Ureter (tissue), 1 donor: ENCODE measurements around the gene VMA21. TPM values are rescaled to one million over a fixed set of nuclear protein-coding genes. Genes with fewer than 3 reads are reported as not detected.

Experiments used
- DNase-seq: peaks from one replicate; pipeline ENCODE4 v3.0.0-alpha.2; 2020; ENCODE audit warnings: low spot score
- total RNA-seq: library from RNA; stranded (reverse); gene quantifications from one replicate; pipeline ENCODE4 v1.2.4, GENCODE V29; 2023
- donor health status: DM: yes; HTN: yes; CAD: no.

The VMA21 gene, protein sequence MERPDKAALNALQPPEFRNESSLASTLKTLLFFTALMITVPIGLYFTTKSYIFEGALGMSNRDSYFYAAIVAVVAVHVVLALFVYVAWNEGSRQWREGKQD
- total RNA-seq, result 35.1 TPM

DNA sequence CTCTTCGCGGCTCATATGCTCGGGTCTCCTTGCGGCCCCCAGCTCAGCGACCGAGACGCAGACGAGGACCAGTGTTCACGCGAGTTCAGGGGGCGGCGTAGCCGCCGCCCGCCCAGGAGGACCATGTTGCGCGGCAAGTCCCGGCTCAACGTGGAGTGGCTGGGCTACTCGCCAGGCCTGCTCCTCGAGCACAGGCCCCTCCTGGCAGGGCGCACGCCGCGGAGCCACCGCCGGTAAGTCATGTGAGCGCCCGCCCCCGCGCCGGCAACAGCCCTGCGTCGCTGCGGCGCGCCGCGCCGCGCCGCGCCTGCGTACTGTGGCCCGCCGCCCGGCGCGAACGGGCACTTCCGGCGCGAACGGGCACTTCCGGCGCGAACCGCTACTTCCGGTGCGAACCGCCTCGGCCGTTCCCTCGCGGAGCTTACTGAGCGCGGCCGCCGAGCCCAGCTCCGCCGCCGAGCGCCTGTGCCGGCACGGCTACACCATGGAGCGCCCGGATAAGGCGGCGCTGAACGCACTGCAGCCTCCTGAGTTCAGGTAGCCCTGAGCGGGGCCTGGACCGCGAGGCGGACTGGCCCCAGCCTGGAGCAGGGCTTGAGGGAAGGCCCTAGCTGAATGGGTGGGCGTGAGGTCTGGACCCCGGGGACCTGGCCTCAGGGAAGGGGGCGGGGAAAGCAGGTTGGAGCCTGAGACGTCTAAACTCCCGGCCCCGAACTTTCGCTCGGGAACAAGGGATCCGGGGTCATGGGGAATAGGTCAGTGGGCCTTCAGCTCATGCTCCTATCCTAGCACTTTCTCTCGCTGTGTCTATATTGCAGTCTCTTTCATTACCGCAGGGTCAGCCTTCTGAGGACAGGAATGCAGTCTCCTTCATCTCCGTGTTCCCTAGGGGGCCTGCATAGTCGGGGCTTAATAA, at the start of gene VMA21:
Gene VMA21 (plus strand): TSS at position 382 of the 916 bp plus-strand sequence. CDS start 103 bp downstream, at position 485.
- DNase-seq, result peak; percentile 89

DNA sequence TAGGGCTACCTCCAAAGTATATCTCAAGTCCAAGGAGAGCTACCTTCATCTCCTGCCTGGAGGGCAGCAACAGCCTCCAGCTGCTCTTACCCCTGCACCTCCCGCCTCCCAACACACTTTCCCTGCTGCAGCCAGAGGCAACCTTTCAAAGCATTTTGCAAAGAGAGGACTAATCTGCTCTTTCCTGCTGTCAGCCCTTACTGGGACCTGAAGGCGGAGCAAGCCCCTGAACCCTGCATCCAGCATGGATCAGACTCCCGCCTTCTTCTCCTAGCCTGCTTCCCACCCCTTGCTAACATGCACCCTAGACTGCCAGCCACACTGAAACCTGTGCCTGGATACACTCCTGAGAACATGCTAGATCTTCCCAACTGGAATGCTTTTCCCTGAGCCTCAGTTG, 37.7 kb upstream of the VMA21 start:
- DNase-seq, result no peak

DNA sequence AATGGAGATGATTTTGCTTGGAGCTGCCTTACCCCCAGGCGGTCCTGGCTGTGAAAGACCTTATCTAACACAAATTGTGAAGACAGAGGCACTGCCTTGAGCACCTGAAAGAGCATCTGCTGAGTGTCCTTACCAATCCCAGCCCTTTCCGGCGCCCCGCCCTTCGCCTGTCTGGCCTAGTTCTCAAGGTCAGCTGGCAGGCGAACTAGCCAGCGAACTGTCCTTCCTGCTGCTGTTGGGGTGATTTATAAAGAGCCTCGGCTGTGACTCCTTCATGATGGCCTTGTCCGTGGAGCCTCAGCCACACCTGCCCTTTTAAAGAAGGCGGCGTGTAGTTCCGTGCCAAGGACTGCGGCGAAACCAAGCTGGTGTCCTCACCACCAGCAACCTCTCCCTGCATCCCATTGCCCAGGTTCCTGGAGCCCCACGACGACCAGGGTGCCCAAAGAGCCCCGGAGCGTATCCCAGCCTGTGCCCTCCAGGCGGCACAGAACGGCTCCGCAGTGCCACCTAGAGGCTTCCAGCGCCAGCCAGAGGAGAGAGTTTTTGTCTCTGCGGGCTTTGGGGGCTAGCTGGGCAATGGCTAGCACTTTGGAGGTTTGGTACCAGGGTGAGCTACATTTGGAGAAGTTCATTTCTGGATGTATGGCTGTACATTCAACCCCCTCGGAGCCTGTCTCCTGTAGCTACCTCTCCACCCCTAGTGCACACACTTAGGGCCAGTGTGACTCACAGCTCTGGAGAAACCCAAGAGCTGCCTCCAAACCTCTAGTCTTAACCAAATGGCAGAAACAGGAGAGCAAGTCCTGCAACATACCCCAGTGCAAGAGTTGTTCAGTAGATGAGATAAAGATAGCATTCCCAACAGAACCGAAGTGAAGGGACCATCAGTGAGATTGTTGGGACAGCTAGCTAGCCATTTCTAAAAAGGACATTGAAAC, 36.8 kb upstream of the VMA21 start:
- no peak for DNase-seq

DNA sequence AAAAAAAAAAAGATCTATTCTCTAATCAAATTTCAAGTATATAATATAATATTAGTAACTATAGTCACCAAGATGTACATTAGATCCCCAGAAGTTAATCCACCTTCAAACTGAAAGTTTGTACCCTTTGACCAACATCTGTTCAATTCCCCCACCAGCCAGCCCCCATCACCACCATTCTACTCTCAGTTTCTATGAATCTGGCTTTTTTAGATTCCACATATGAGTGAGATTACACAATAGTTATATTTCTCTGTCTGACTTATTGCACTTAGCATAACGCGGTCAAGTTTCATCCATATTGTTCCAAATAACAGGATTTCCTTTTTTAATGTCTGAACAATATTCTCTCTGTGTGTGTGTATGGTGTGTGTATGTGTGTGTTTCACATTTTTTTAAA, 33.7 kb upstream of the VMA21 start:
- DNase-seq, result no peak

DNA sequence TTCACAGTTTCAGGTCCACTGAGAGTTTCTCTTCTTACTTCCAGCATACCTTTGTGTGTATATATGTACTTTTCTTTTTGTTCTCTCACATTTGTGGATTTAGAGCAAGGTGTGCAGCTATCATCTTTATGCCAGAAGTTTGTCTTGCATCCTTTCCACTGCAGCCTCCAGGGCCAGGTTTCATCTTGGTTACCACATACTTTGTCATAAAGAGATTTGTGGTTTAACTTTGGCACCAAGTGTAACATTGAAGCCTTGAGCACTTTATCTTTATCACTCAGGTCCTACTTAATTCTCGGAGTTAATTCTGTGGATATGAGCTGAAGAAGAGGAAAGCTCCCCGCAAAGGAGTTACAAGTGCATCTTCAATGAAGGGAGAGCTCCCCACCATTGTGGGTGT, 31.4 kb upstream of the VMA21 start:
- DNase-seq, result no peak

DNA sequence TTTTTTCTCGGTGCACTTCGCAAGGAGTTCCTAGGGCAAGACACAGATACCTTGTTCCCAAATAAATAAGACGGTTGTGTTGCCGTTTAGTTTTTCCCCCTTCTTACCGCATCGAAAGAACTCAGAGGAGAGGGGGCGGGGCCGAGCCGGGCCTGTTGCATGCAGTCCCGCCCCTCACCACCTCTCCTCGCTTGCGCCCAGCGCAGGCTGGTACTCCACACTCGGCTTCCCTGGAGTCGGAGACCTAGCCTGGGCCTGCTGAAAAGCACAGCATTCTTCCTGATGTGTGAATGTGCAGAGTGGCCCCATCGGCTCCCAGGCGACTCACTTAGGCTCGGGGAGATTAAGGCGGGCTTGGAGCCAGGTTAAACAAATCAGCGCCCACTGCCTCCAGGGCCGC, 26.1 kb upstream of the VMA21 start:
- no peak for DNase-seq

DNA sequence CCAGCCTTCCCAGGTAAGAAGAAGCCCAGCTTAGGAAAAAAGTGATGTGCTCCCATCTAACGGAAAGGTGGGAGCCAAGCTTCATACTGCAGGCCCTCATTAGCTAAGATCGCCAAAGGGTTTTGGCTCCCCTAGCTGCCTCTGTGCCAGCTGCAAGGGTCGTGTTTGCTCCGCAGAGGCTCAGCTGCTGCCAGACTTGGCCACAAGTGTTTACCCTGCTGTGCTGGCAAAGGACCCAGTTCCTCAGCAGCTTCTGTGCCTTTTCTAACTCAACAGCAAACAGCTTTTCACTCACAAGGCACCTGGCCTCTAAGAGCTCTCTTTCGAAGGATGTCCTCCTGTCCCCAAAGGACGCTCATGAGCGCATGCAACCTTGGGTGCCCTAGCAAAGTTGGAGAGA, 12.2 kb upstream of the VMA21 start:
- no peak for DNase-seq

DNA sequence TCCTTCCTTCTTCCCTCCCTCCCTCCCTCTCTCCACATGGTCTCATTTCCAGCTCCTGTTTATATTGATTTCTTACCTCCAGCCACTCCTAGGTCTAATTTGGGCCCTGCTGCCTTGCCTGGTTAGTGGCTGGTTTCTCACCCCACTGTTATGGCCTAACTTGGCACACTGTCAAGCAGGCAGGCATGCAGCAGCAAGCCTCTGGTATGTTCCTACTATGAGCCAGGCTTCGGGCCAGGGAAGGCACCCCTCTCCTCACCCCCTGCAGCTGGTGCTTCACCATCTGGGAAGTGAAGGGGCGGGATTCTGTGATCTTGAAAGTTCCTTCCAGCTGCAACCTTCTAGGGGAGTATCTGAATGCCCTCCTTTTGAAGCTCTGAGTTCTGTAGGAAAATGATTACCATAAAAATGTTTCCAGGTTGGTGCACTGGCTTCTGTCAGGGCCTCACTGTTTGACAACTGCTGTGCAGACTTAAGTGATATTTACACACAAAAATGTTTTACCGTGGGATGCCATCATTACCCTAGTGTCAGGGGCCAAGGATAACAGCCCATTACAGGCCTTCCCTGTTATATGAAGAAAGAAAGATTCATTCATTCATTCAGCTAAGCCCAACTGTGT, 10.1 kb upstream of the VMA21 start:
- DNase-seq, result no peak

DNA sequence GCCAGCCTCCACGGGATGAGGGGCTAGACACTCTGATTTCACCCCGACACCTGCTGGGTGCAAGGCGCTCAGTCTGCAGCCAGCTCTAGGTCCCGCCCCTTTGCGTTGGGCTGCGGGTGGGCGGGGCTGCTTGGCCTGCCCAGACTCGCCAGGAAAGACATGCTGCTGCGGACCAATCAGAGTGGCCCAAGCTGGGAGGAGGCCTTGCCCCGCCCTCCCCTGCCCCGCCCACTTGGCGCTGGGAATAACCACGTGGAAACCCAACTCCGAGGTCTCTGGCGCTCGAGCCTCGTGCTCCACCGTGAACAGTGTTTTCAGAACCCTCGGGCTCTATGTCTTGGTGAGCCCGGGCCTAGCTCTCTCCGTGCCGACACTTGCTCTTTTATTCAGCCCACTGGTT, 5.3 kb upstream of the VMA21 start:
- DNase-seq, result no peak

DNA sequence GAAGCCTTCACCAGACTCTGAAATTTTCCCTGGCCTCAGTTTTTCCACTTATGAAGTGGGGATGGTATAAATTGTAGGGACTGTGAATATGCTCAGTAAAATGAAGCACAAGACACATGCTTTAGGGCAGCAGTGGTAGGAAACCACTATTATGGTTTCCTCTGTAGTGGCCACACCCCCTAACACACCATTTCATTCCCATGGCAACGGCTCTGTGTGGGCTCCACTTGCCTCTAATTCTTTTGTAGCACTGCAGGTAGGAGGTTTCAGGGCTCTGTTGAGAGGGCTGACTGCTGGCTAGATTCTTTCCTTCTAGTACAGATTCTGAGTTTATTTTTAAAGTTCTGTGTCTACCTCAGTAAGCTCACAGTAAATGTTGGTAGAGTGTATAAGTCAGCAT, 3.5 kb upstream of the VMA21 start:
- DNase-seq, result no peak

DNA sequence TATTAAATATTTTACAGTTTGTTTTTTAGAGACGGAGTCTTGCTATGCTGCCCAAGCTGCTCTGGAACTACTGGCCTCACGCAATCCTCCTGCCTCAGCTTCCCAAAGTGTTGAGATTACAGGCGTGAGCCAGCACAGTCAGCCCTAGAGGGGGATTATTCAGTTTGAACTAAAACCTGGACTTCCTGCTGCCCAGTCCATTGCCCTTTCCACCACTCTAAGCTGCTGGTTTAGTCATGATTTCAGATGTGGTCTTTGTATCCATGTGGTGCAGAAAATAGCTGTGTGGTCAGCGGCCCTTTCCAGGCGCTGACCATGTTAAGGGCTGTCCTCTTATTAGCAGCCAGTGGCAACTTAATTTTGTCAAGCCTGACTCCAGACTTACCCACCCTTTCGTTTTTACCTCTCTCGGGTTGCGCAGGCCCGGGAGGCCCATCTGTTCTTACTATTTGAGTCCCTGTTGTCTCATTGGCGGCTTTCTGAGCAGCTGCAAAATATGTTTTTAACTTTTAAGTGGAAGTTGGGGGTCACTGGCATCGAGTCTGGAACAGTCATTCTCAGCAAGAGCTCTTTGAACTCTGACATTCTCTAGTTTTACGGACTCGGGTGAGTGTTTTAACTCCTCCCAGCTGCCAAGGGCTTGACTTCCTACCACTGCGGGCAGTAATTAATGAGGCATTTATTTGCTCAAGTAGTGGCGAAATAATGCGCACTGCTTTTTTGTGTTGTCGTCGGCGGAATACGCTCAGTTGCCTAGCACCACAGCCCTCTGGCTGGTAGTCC, 773 bp upstream of the VMA21 start:
- DNase-seq, result peak; percentile 49

DNA sequence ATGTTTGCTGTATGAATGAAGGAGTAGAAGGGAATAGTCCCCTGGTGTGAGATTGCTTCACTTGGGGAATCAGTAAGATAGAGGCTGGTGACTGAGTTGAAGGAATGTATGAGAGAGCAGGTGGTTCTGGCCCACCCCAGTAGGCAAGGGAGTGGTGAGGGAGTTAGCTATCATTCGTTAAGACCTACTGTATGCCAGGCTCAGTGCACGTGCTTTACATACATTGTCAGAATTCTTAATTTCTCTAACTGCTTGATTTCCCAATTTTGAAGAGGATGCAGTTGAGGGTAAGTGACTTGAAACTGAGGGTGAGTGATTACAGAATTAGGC, 700 bp downstream of the VMA21 start:
- DNase-seq, result no peak

DNA sequence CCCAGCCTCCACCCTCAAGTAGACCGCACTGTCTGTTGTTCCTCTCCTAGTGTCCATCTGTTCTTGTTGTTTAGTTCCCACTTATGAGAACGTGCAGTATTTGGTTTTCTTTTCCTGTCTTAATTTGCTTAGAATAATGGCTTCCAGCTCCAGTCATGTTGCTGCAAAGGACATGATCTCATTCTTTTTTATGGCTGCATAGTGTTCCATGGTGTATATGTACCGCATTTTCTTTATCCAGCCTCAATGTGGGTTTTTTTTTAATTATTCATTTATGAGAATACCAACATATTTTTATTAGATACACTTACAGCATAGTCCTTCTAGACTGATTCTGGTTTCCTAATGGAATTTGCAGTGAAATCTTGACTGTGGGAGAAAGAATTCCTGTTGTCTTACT, 1.3 kb downstream of the VMA21 start:
- no peak for DNase-seq

DNA sequence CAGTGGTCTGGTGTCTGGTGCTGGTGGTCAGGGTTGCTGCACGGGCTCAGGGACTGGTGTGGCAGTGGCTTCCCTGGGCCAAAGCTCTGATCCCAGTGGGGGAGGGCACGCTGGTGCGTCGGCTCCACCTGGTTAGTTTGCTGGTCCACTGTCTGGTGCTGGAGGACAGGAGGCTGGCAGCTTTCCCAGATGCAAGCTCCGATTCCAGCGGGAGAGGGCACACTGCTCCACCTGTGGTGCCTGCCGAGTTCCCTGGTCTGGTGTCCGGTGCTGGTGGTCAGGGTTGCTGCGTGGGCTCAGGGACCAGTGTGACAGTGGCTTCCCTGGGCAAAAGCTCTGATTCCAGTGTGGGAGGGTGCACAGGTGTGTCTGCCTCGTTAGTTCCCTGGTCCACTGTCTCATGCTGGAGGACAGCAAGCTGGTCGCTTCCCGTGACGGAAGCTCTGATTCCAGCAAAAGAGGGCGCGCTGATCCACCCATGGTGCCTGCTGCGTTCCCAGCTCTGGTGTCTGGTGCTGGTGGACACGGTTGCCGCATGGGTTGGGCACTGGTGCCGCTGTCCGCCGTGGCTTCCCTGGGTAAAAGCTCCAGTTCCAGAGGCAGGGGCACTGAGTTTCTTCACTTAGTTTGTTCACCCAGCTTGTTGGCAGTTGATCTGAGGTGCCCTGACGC, 5.8 kb downstream of the VMA21 start:
- no peak for DNase-seq

DNA sequence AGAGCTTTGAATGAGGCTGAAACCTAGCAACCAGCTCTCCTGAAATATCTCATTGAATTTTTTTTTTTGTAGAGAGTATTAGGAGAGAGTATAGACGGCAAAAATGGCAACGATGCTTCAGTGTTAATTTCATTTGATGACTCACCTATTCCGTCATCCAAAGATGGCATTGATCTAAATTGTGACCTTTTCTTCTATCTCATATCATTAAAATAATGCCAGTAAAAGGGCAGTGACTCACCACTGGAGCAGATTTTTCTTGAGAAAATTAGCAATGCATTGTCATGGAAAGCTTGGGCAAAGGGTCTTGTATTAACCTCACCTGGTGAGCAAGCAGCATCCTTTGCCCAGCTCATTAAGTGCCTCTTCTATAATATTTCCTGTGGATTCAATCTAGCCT, 19.6 kb downstream of the VMA21 start:
- DNase-seq, result no peak

DNA sequence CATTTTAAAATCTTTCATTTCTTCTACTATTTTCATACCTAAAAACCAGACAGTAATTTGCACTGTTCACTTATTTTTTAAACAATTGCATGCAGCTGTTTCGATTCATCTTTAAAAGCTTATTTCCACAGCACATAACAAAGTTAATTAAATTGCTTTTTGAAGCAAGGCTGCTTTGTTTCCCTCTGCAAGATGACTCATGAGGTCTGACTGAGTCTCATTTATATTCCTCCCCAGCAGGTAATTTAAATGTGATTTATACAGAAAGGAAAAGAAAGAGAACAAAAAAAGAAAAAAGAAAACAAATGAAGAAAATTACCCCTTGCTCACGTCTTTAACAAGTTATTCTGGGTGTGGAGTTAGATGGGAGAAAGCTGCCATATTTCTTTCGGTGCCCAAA, 22.8 kb downstream of the VMA21 start:
- DNase-seq, result no peak

DNA sequence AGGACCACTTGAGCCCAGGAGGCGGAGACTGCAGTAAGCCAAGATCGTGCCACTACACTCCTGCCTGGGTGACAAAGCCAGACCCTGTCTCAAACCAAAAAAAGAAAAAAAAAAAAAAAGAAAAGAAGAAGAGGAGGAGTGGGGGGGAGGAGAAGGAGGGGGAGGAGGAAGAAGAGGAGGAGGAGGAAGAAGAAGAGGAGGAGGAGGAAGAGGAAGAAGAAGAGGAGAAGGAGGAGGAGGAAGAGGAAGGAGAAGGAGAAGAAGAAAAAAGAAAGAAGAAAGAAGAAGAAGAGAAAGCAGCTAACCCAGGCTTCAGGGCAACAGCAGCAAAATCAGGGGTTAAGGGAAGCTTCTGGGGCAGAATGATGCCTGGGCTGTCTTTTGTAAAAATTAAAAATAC, 27.5 kb downstream of the VMA21 start:
- DNase-seq, result no peak

DNA sequence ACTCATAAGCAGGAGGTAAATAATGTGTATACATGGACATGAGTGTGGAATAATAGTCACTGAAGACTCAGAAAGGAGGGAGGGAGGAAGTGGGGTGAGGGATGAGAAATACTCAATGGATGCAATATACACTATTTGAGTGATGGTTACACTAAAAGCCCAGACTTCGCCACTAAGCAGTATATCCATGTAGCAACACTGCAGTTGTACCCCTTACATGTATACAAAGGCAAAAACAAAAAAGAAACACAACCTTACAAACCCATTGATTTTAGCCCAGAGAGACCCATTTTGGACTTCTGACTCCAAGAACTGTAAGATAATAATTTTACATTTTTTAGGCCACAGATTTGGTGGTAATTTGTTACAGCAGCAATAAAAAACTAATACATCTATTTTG, 51.5 kb downstream of the VMA21 start:
- DNase-seq, result no peak

DNA sequence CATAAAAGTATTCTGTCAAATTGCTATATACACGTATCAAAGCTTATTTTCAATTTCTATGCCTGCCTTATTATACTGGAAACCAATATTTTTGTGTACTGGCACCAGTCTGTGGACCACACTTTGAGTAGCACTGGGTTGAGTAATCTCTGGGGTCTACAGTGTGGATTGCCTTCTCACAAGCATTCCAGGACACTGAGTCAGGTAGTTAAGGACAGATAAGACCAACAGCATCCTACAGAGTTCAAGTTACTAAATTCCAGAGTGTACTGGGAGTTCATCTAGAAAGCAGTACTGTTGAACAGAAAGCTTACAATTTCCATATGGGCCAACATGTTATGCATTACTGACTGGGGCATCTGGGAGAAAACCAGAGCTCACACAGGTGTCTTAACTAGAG, 61.8 kb downstream of the VMA21 start:
- DNase-seq, result no peak
